Nephron progenitor cell (in vitro differentiated cells): ENCODE results near the gene VDR.
A peak's percentile ranks its signal among the peaks of the same experiment; 100 is the strongest.

Experiments used
- DNase-seq: peaks from one replicate; pipeline ENCODE4 v3.0.0; 2021
- H3K27ac Mint-ChIP-seq: 2 replicates; pipeline ENCODE4 v1.8.0; 2021; ENCODE audit warnings: mild to moderate bottlenecking, moderate library complexity, mixed read lengths
- H3K27me3 Mint-ChIP-seq: 2 replicates; pipeline ENCODE4 v1.8.0; 2021; ENCODE audit warnings: mild to moderate bottlenecking, low read depth, mixed read lengths; ENCODE audit not compliant: poor library complexity
- H3K36me3 Mint-ChIP-seq: 2 replicates; pipeline ENCODE4 v1.8.0; 2021; ENCODE audit warnings: low read depth, mixed read lengths
- H3K4me1 Mint-ChIP-seq: 2 replicates; pipeline ENCODE4 v1.8.0; 2021; ENCODE audit warnings: mixed read lengths
- H3K4me3 Mint-ChIP-seq: 2 replicates; pipeline ENCODE4 v1.8.0; 2021; ENCODE audit warnings: mild to moderate bottlenecking, moderate library complexity, mixed read lengths
- H3K9me3 Mint-ChIP-seq: 2 replicates; pipeline ENCODE4 v1.8.0; 2021; ENCODE audit warnings: mild to moderate bottlenecking, moderate library complexity, mixed read lengths
- CTCF ChIP-seq: fragments of 200-600 bp; sonication (generic); IDR thresholded peaks from 2 replicates; pipeline ENCODE4 v1.5.0; 2021; ENCODE audit warnings: antibody characterized with exemption

VDR gene

GRCh38 chr12:47833591-47834012 is 71.2 kb downstream of the VDR start:
- no peaks in the 10 kb centered on the region for H3K36me3 Mint-ChIP-seq
- no peak for DNase-seq

GRCh38 chr12:47832263-47832933 is 72.4 kb downstream of the VDR start:
- H3K36me3 Mint-ChIP-seq: no peaks in the 10 kb centered on the region
- H3K4me1 Mint-ChIP-seq: peaks cover 92% of the 10 kb centered on the region
- TF ChIP-seq CTCF: no peak
- H3K27me3 Mint-ChIP-seq: peaks cover 15% of the 10 kb centered on the region
- no peak for DNase-seq
- H3K4me3 Mint-ChIP-seq: no peak overlapping the region
- H3K27ac Mint-ChIP-seq: peak overlapping the region; percentile 57
- no peaks in the 10 kb centered on the region for H3K9me3 Mint-ChIP-seq

More at GRCh38 chr12:47833591-47834012, 71.2 kb downstream of the VDR start:
- Mint-ChIP-seq H3K4me1 (peaks cover 94% of the 10 kb centered on the region), H3K4me3 (no peak overlapping the region), H3K27ac (no peak overlapping the region), H3K9me3 (no peaks in the 10 kb centered on the region), H3K27me3 (peaks cover 22% of the 10 kb centered on the region)
- no peak for TF ChIP-seq CTCF

GRCh38 chr12:47829584-47829983 is 75.2 kb downstream of the VDR start:
- no peaks in the 10 kb centered on the region for H3K36me3 Mint-ChIP-seq
- H3K4me1 Mint-ChIP-seq: peaks cover 91% of the 10 kb centered on the region
- no peaks in the 10 kb centered on the region for H3K9me3 Mint-ChIP-seq
- peaks cover 10% of the 10 kb centered on the region for H3K27me3 Mint-ChIP-seq
- TF ChIP-seq CTCF: no peak
- H3K27ac Mint-ChIP-seq: peak overlapping the region; percentile 92
- DNase-seq: no peak
- H3K4me3 Mint-ChIP-seq: no peak overlapping the region

- Mint-ChIP-seq H3K4me3 (no peak overlapping the region), H3K9me3 (no peaks in the 10 kb centered on the region), H3K4me1 (peaks cover 91% of the 10 kb centered on the region), H3K27me3 (peaks cover 10% of the 10 kb centered on the region), H3K27ac (peak overlapping the region; percentile 92), H3K36me3 (no peaks in the 10 kb centered on the region)
- TF ChIP-seq CTCF: no peak
- DNase-seq: peak; percentile 50
Observed at GRCh38 chr12:47828976-47829482, 75.8 kb downstream of the VDR start.

GRCh38 chr12:47828008-47828975 is 76.5 kb downstream of the VDR start:
- Mint-ChIP-seq H3K27ac (peak overlapping the region; percentile 92), H3K4me1 (peaks cover 91% of the 10 kb centered on the region), H3K4me3 (no peak overlapping the region), H3K9me3 (no peaks in the 10 kb centered on the region), H3K27me3 (peaks cover 8% of the 10 kb centered on the region), H3K36me3 (no peaks in the 10 kb centered on the region)
- no peak for TF ChIP-seq CTCF
- DNase-seq: no peak
